ENCODE measurements around the gene ZPBP. TPM values are rescaled to one million over a fixed set of nuclear protein-coding genes. Genes with fewer than 3 reads are reported as not detected.
A peak's percentile ranks its signal among the peaks of the same experiment; 100 is the strongest.

The ZPBP gene
- total and polyA plus RNA-seq, 2 donors from 2014 or later: 0.22 TPM; not detected in 1

DNA sequence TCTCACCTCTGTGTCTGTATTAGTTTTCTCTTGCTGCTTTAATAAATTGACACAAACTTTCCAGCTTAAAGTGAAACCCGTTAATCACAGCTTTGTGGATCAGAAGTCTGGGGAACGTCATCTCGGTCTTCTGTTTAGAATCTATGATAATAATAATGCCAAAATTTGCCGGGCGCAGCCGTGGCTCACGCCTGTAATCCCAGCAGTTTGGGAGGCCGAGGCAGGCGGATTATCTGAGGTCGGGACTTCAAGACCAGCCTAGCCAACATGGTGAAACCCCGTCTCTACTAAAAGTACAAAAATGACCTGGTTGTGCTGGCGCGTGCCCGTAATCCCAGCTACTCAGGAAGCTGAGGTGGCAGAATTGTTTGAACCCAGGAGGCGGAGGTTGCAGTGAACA lies 8.8 kb upstream of the ZPBP start:
- Histone ChIP-seq H3K9ac (ENCODE audit: low read length in 3 of 3) (no peak overlapping the region), H3K27ac (ENCODE audit: low read depth in 2 of 2, low read length in 2 of 2) (no peak overlapping the region), H3K4me1 (ENCODE audit: control insufficient read depth in 2 of 3, insufficient read depth in 2 of 3, low read depth in 1 of 3, low read length in 3 of 3) (no peaks in the 10 kb centered on the region), H3K36me3 (ENCODE audit: control insufficient read depth in 2 of 3, insufficient read depth in 3 of 3, low read length in 3 of 3) (no peaks in the 10 kb centered on the region), H3K4me3 (ENCODE audit: low read length in 3 of 3) (no peak overlapping the region), H3K27me3 (ENCODE audit: control insufficient read depth, insufficient read depth, low read length) (no peaks in the 10 kb centered on the region), H3K9me3 (ENCODE audit: control insufficient read depth in 2 of 3, insufficient read depth in 1 of 3, low read length in 3 of 3) (no peaks in the 10 kb centered on the region)
- DNase-seq: peak in 1 of 5 donors; percentile 34
- FAIRE-seq: no peak
- intact Hi-C loops (cut with DNase I): no loop called here
- no peak for TF ChIP-seq CTCF (IDR thresholded peaks at IDR 0.05; ENCODE audit: borderline replicate concordance, extremely low read depth, insufficient read depth)

DNA sequence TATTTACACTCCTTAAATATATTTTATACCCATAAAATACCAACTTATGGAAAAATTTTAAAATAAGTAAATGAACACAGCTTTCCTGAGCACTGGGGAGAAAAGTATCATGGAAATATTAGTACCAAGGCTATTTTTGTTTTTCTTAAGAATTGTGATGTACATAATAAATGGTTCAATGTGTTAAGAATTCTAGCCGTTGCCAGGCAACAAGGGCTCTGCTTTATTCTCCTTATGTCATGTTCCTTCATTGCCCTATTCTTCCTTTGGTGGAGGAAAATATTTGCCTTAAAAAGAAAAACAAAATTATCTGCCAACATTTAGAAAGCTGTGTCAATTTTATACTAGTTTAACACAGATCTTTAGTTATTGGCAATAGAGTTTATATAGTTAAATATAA lies 2.6 kb upstream of the ZPBP start:
- no peak for TF ChIP-seq CTCF (IDR thresholded peaks at IDR 0.05; ENCODE audit: borderline replicate concordance, extremely low read depth, insufficient read depth)
- H3K9me3 ChIP-seq (ENCODE audit: control insufficient read depth in 2 of 3, insufficient read depth in 1 of 3, low read length in 3 of 3): no peaks in the 10 kb centered on the region
- no peaks in the 10 kb centered on the region for H3K27me3 ChIP-seq (ENCODE audit: control insufficient read depth, insufficient read depth, low read length)
- DNase-seq: no peak
- H3K4me3 ChIP-seq (ENCODE audit: low read length in 3 of 3): no peak overlapping the region
- no peak overlapping the region for H3K9ac ChIP-seq (ENCODE audit: low read length in 3 of 3)
- no peaks in the 10 kb centered on the region for H3K4me1 ChIP-seq (ENCODE audit: control insufficient read depth in 2 of 3, insufficient read depth in 2 of 3, low read depth in 1 of 3, low read length in 3 of 3)
- intact Hi-C loops (cut with DNase I): no loop called here
- no peaks in the 10 kb centered on the region for H3K36me3 ChIP-seq (ENCODE audit: control insufficient read depth in 2 of 3, insufficient read depth in 3 of 3, low read length in 3 of 3)
- no peak for FAIRE-seq
- H3K27ac ChIP-seq (ENCODE audit: low read depth in 2 of 2, low read length in 2 of 2): no peak overlapping the region

DNA sequence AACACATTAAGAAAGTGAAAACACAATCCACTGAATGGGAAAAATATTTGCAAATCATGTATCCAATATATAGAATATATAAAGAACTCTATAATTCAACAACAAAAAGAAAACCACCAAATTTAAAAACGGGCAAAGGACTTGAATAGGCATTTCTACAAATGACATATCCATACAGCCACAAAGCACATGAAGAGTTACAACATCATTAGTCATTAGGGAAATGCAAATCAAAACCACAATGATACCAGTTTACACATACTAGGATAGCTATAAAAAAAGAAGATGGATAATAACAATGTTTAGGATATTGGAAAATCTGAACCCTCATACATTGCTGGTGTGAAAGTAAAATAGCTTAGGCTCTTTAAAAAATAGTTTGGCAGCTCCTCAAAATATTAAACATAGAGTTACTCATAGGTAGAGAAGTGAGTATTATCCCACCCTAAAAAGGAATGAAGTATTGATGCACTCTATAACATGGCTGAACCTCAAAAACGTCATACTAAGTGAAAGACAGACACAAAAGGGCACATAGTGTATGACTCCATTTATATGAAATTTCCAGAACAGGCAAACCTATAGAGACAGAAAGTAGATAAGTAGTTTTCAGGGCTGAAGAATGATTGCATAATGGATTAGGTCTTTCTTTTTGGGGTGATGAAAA lies 4.5 kb downstream of the ZPBP start:
- intact Hi-C loops (cut with DNase I): no loop called here
- H3K27ac ChIP-seq (ENCODE audit: low read depth in 2 of 2, low read length in 2 of 2): no peak overlapping the region
- no peaks in the 10 kb centered on the region for H3K4me1 ChIP-seq (ENCODE audit: control insufficient read depth in 2 of 3, insufficient read depth in 2 of 3, low read depth in 1 of 3, low read length in 3 of 3)
- H3K9ac ChIP-seq (ENCODE audit: low read length in 3 of 3): no peak overlapping the region
- H3K27me3 ChIP-seq (ENCODE audit: control insufficient read depth, insufficient read depth, low read length): no peaks in the 10 kb centered on the region
- no peak for TF ChIP-seq CTCF (IDR thresholded peaks at IDR 0.05; ENCODE audit: borderline replicate concordance, extremely low read depth, insufficient read depth)
- no peaks in the 10 kb centered on the region for H3K9me3 ChIP-seq (ENCODE audit: control insufficient read depth in 2 of 3, insufficient read depth in 1 of 3, low read length in 3 of 3)
- no peaks in the 10 kb centered on the region for H3K36me3 ChIP-seq (ENCODE audit: control insufficient read depth in 2 of 3, insufficient read depth in 3 of 3, low read length in 3 of 3)
- no peak overlapping the region for H3K4me3 ChIP-seq (ENCODE audit: low read length in 3 of 3)
- DNase-seq: no peak
- no peak for FAIRE-seq

GRCh38 chr7:50085344-50085743 lies 7.7 kb downstream of the ZPBP start:
- H3K4me3 ChIP-seq (ENCODE audit: low read length in 3 of 3): no peak overlapping the region
- no peak for DNase-seq
- H3K4me1 ChIP-seq (ENCODE audit: control insufficient read depth in 2 of 3, insufficient read depth in 2 of 3, low read depth in 1 of 3, low read length in 3 of 3): no peaks in the 10 kb centered on the region
- no peaks in the 10 kb centered on the region for H3K36me3 ChIP-seq (ENCODE audit: control insufficient read depth in 2 of 3, insufficient read depth in 3 of 3, low read length in 3 of 3)
- intact Hi-C loops (cut with DNase I): no loop called here
- no peak for FAIRE-seq
- H3K27ac ChIP-seq (ENCODE audit: low read depth in 2 of 2, low read length in 2 of 2): no peak overlapping the region
- H3K27me3 ChIP-seq (ENCODE audit: control insufficient read depth, insufficient read depth, low read length): no peaks in the 10 kb centered on the region
- no peak for TF ChIP-seq CTCF (IDR thresholded peaks at IDR 0.05; ENCODE audit: borderline replicate concordance, extremely low read depth, insufficient read depth)
- no peak overlapping the region for H3K9ac ChIP-seq (ENCODE audit: low read length in 3 of 3)
- no peaks in the 10 kb centered on the region for H3K9me3 ChIP-seq (ENCODE audit: control insufficient read depth in 2 of 3, insufficient read depth in 1 of 3, low read length in 3 of 3)
